Neural crest cell (in vitro differentiated cells): Measurements from ENCODE around the gene EGR4. TPM values are rescaled to one million over a fixed set of nuclear protein-coding genes. Genes with fewer than 3 reads are reported as not detected.

Source experiments
- DNase-seq: peaks from one replicate; pipeline ENCODE4 v3.0.0; 2021; ENCODE audit warnings: low read depth, mixed read lengths, low spot score
- H3K27ac Mint-ChIP-seq: one replicate; pipeline ENCODE4 v1.8.0; 2021; ENCODE audit warnings: mild to moderate bottlenecking, mixed read lengths; ENCODE audit not compliant: unreplicated experiment
- H3K27me3 Mint-ChIP-seq: 2 replicates; pipeline ENCODE4 v1.8.0; 2021; ENCODE audit warnings: low read depth, mild to moderate bottlenecking, mixed read lengths
- H3K36me3 Mint-ChIP-seq: 2 replicates; pipeline ENCODE4 v1.8.0; 2021; ENCODE audit warnings: low read depth, mild to moderate bottlenecking, mixed read lengths
- H3K4me1 Mint-ChIP-seq: 2 replicates; pipeline ENCODE4 v1.8.0; 2021; ENCODE audit warnings: mixed read lengths
- H3K4me3 Mint-ChIP-seq: one replicate; pipeline ENCODE4 v1.8.0; 2021; ENCODE audit warnings: mild to moderate bottlenecking, mixed read lengths
- H3K9me3 Mint-ChIP-seq: 2 replicates; pipeline ENCODE4 v1.8.0; 2021; ENCODE audit warnings: mixed read lengths
- total RNA-seq: library from RNA; stranded (reverse); gene quantifications from 2 replicates; pipeline ENCODE4 v1.2.1, GENCODE V29; 2021
- TF ChIP-seq, protein P1 (sequence below): fragments of 200-600 bp; sonication (generic); conservative IDR thresholded peaks from 2 replicates; pipeline ENCODE4 v1.5.0; 2021; ENCODE audit warnings: antibody characterized with exemption, mild to moderate bottlenecking

The EGR4 gene
- total RNA-seq, 1 donor from 2014 or later = not detected

DNA sequence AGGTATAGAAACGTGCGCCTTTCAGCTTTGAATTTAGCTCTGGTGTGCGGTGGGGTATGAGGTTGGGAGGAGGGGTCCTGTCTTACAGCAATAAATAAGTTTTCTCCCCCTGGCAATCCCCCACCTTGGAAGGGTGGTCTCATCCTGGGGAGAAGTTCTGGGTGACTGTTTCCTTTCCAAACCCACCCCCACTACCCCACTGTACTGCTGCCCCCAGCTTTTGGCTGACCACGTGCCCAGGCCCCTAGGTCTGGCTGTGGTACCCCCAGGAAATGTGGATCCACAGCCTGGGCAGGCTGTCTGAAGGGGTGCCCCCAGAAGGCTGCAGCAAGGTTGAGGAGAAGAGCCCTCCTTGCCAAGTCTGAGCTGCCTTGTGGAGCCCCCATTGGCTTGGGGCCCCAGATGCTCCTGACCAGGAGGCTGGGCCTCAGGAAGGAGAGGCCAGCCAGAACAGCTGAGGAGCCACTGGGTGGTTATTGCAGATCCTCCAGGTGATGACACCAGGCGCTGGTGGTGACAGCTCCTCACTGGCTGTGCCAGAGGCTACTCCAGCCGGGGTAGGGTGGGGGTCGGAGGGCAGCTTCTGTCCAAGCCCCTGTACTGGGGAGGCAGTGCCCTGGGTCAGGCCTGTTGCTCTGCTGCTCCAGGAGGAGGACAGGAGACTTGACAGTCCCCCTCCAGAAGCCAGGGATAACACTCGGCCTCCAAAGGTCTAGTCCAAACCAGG lies 35.0 kb downstream of the EGR4 start:
- Mint-ChIP-seq H3K4me1 (no peaks in the 10 kb centered on the region), H3K9me3 (no peaks in the 10 kb centered on the region)

DNA sequence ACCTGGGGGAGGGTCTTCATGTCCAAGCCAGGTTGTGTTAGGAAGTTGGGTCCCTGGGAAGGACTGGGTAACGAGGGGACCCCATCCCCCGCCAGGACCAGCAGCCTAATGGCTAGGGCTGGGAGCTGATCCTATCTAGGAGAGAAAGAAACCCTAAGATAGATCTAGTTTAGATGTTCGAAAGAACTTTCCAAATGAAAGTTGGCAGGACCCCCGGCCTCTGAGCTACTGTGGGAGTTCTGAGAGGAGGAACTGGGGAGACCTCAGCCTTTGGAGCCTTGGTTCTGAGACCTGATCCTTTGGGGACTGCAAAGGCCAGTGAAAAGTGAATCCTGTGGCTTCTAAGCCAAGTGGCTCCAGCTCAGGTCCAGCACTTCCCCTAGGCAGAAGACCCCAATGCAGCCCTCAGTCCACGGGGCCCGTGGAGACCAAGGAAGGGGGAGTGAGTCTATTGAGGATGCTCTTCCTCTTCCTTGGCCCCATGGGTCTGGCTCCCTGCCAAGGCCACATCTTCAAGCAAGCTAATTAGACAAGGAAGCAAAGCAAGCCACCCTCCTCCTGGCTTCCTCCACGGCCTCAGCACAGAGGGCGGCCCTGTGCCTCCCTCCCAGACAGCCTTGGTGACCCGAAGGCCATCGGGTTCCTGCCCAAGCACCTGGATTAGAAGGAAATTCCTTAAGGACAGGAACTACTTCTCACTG lies 35.8 kb downstream of the EGR4 start:
- Mint-ChIP-seq H3K27ac (no peak overlapping the region), H3K27me3 (peaks cover 2% of the 10 kb centered on the region), H3K4me3 (peak overlapping the region; percentile 6), H3K4me1 (no peaks in the 10 kb centered on the region), H3K9me3 (no peaks in the 10 kb centered on the region), H3K36me3 (no peaks in the 10 kb centered on the region)
- no peak for DNase-seq
- TF ChIP-seq, protein P1, sequence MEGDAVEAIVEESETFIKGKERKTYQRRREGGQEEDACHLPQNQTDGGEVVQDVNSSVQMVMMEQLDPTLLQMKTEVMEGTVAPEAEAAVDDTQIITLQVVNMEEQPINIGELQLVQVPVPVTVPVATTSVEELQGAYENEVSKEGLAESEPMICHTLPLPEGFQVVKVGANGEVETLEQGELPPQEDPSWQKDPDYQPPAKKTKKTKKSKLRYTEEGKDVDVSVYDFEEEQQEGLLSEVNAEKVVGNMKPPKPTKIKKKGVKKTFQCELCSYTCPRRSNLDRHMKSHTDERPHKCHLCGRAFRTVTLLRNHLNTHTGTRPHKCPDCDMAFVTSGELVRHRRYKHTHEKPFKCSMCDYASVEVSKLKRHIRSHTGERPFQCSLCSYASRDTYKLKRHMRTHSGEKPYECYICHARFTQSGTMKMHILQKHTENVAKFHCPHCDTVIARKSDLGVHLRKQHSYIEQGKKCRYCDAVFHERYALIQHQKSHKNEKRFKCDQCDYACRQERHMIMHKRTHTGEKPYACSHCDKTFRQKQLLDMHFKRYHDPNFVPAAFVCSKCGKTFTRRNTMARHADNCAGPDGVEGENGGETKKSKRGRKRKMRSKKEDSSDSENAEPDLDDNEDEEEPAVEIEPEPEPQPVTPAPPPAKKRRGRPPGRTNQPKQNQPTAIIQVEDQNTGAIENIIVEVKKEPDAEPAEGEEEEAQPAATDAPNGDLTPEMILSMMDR = no peak

More for the DNA sequence above, 35.0 kb downstream of the EGR4 start:
- no peaks in the 10 kb centered on the region for H3K36me3 Mint-ChIP-seq
- H3K27ac Mint-ChIP-seq = no peak overlapping the region
- H3K4me3 Mint-ChIP-seq = no peak overlapping the region
- no peak for DNase-seq
- peaks cover 2% of the 10 kb centered on the region for H3K27me3 Mint-ChIP-seq
- TF ChIP-seq, protein P1 = no peak

DNA sequence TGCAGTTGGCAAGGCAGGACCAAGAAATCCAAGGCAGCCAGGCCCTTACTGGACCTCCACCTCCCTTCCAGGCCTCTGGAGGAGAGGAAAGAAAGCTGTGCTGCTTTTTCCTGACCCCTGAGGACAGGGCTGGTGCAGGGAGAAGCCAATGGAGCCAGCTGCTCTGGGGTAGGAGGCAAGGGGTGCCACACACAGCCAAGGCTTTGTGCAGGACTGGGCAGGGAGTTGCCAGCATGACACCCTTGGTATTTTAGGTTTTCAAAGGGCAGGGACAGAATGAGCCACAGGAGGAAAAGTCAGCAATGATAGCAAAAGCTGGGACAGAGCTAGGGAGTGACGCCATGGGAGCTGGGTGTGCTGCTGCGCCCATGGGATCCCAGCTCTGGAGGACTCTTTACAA lies 36.3 kb downstream of the EGR4 start:
- no peak overlapping the region for H3K27ac Mint-ChIP-seq
- peaks cover 2% of the 10 kb centered on the region for H3K27me3 Mint-ChIP-seq
- no peak for DNase-seq
- TF ChIP-seq, protein P1 = no peak
- H3K4me3 Mint-ChIP-seq = peak overlapping the region; percentile 6
- H3K9me3 Mint-ChIP-seq = no peaks in the 10 kb centered on the region
- H3K4me1 Mint-ChIP-seq = no peaks in the 10 kb centered on the region
- no peaks in the 10 kb centered on the region for H3K36me3 Mint-ChIP-seq

DNA sequence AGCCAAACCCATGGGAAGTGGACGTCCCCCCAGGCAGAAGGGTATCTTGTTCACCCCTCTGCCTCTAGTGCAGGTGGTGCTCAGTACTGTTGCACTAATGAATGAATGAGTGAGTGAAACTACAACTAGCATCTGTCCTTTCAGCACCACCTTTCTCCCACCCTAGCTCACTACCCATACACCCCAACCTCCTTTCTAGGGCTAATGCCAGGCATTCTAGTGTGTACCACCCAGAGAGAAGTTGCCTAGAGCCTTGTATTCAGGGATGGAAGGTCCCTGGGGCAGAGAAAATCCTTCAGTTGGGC lies 36.8 kb downstream of the EGR4 start:
- no peaks in the 10 kb centered on the region for H3K9me3 Mint-ChIP-seq
- H3K4me3 Mint-ChIP-seq = no peak overlapping the region
- no peaks in the 10 kb centered on the region for H3K36me3 Mint-ChIP-seq
- no peaks in the 10 kb centered on the region for H3K4me1 Mint-ChIP-seq
- DNase-seq = no peak
- H3K27ac Mint-ChIP-seq = no peak overlapping the region
- peaks cover 2% of the 10 kb centered on the region for H3K27me3 Mint-ChIP-seq
- TF ChIP-seq, protein P1 = no peak

DNA sequence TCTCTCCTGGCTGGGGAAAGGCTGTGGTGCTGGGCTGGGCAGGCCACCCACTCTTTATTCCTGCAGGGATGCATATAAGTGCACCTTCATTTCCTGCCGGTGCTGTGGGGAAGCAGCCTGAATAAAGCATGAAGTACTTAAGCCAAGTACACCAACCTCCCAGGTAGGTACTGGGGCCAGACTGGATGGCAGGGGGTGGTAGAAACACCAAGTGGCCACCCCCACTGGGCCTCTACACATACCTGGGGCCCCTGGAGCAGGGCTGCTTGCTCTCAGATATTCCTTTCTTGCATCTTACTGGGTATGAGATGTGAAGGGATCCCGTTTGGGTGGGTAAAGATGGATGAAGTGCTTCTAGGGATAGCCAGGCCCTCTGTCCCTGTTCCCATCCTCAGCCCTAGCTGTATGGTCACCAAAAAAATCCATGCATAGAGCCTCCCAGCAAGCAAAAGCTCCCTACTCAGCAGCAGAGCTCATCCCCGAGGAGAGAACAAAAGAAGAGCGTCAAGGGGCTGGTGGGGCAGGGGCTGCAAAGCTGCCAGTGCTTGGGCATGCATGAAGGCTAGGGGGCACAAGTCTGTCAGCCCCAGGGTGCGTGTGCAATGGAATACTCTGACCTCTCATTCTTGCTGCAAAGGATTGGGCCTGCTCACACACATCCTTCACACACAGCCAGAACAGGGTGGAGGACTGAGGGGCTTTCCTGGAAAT lies 37.3 kb downstream of the EGR4 start:
- H3K36me3 Mint-ChIP-seq = no peaks in the 10 kb centered on the region
- TF ChIP-seq, protein P1 = no peak
- no peak for DNase-seq

More for the DNA sequence above, 37.3 kb downstream of the EGR4 start:
- no peaks in the 10 kb centered on the region for H3K4me1 Mint-ChIP-seq
- H3K9me3 Mint-ChIP-seq = no peaks in the 10 kb centered on the region
- H3K27ac Mint-ChIP-seq = no peak overlapping the region
- H3K27me3 Mint-ChIP-seq = peaks cover 2% of the 10 kb centered on the region
- H3K4me3 Mint-ChIP-seq = no peak overlapping the region
